HepG2 (cell line): ENCODE results near the gene UST. TPM values are rescaled to one million over a fixed set of nuclear protein-coding genes. Genes with fewer than 3 reads are reported as not detected.

ENCODE experiments used
- ATAC-seq: fragments of 200-7000 bp; cut with Tn5 transposase; 3 replicates; pipeline ENCODE4 v1.9.1; 2020; ENCODE audit warnings: mild to moderate bottlenecking, moderate library complexity
- BruUV-seq: library from RNA; stranded (reverse); fragments of 400-500 nt; replicated peaks from 2 replicates; lab custom pipeline; 2021; lab: Mats Ljungman, UMichigan
- CTCF ChIA-PET: fragments of 300-600 bp; formaldehyde crosslinking; extraction: SDS; loops from one replicate; lab custom pipeline; 2021; ENCODE audit warnings: low total read pairs, inconsistent platforms, low intra/inter-chr PET ratio; lab: Yijun Ruan, JAX
- POLR2A ChIA-PET: fragments of 350-600 bp; sonication (Branson Sonifier 250); formaldehyde crosslinking; loops from one replicate; lab custom pipeline; 2020; ENCODE audit warnings: antibody characterized with exemption, inconsistent platforms; lab: Yijun Ruan, JAX
- DNase-seq: peaks from one replicate; pipeline ENCODE4 v3.0.0-alpha.2; 2015; ENCODE audit warnings: low spot score
- FAIRE-seq: peaks from 3 replicates; lab custom pipeline; 2011; peaks lifted over from hg19 to GRCh38; lab: Jason Lieb, UNC
- H2AFZ ChIP-seq: one replicate; pipeline ENCODE4 v1.6.1; 2011; ENCODE audit warnings: low read length, inconsistent platforms
- H3K27ac ChIP-seq: fragments of 300-600 bp; 3 replicates; pipeline ENCODE4 v1.8.0; 2011; ENCODE audit warnings: mixed run types, mild to moderate bottlenecking, mixed read lengths, low read length, inconsistent platforms; ENCODE audit not compliant: insufficient read depth; ENCODE audit errors: extremely low read length
- H3K27me3 ChIP-seq, 2 experiments: fragments of 200-600 bp in 1 of 2; 2 replicates in 1 of 2; 3 replicates in 1 of 2; pipeline versions ENCODE4 v1.6.0 to v1.8.0; 2011; ENCODE audit warnings: low read length in 2 of 2, mild to moderate bottlenecking in 2 of 2, moderate library complexity in 2 of 2, inconsistent platforms in 1 of 2; ENCODE audit not compliant: insufficient read depth in 2 of 2, control insufficient read depth in 1 of 2
- H3K36me3 ChIP-seq, 2 experiments: fragments of 200-600 bp in 1 of 2; replicated peaks in 1 of 2; 2 replicates in 1 of 2; 3 replicates in 1 of 2; pipeline versions ENCODE4 v1.5.1 to v1.8.0; 2011; ENCODE audit warnings: low read length in 2 of 2, inconsistent platforms in 1 of 2; ENCODE audit not compliant: insufficient read depth in 2 of 2, control insufficient read depth in 1 of 2
- H3K4me1 ChIP-seq: 2 replicates; pipeline ENCODE4 v1.5.1; 2012; ENCODE audit warnings: low read length, inconsistent platforms; ENCODE audit not compliant: insufficient read depth
- H3K4me2 ChIP-seq: 2 replicates; pipeline ENCODE4 v1.6.0; 2011; ENCODE audit warnings: low read depth, low read length, inconsistent platforms
- H3K4me3 ChIP-seq, 3 experiments: fragments of 200-600 bp in 1 of 3; sonication (generic), shearing (Covaris generic) in 1 of 3; replicated peaks in 1 of 3; 2 replicates each; pipeline ENCODE4 v1.5.1; 2011 to 2016; ENCODE audit warnings: low read length in 3 of 3, inconsistent platforms in 2 of 3, low read depth in 2 of 3, mild to moderate bottlenecking in 2 of 3, control low read depth in 1 of 3, mixed read lengths in 1 of 3; ENCODE audit not compliant: insufficient read depth in 1 of 3
- H3K79me2 ChIP-seq: one replicate; pipeline ENCODE4 v1.6.1; 2011; ENCODE audit warnings: low read length, inconsistent platforms; ENCODE audit not compliant: insufficient read depth
- H3K9ac ChIP-seq: 2 replicates; pipeline ENCODE4 v1.6.0; 2011; ENCODE audit warnings: mild to moderate bottlenecking, low read depth, low read length, inconsistent platforms; ENCODE audit not compliant: insufficient read depth
- H3K9me3 ChIP-seq: 2 replicates; pipeline ENCODE4 v1.5.1; 2012; ENCODE audit warnings: mild to moderate bottlenecking, low read length
- H4K20me1 ChIP-seq: 2 replicates; pipeline ENCODE4 v1.6.0; 2011; ENCODE audit warnings: inconsistent platforms, mild to moderate bottlenecking, low read length, moderate library complexity; ENCODE audit not compliant: insufficient read depth
- ARNT ChIP-seq: fragments of 450-650 bp; IDR thresholded peaks from 2 replicates; pipeline ENCODE4 v1.6.1; 2017
- ATF7 ChIP-seq, 2 experiments: fragments of 450-650 bp in 1 of 2; sonication (generic) in 1 of 2; formaldehyde crosslinking in 1 of 2; IDR thresholded peaks; 2 replicates each; pipeline versions ENCODE4 v1.4.0 to v1.6.1; 2016 to 2020; ENCODE audit warnings: antibody characterized with exemption in 1 of 2, mild to moderate bottlenecking in 1 of 2, missing genetic modification reagents in 1 of 2
- ATF7-NPFF ChIP-seq: sonication (generic); formaldehyde crosslinking; IDR thresholded peaks from 2 replicates; pipeline ENCODE4 v1.8.1; 2023; ENCODE audit warnings: mild to moderate bottlenecking, low read depth, missing genetic modification reagents, moderate library complexity
- ATM ChIP-seq: fragments of 450-650 bp; IDR thresholded peaks from 2 replicates; pipeline ENCODE4 v1.7.1; 2017; ENCODE audit warnings: mild to moderate bottlenecking, borderline replicate concordance
- CCDC6 ChIP-seq: sonication (generic); formaldehyde crosslinking; IDR thresholded peaks from 2 replicates; pipeline ENCODE4 v1.8.1; 2022; ENCODE audit warnings: mild to moderate bottlenecking, missing genetic modification reagents, moderate library complexity
- CEBPB ChIP-seq: IDR thresholded peaks from 2 replicates; pipeline ENCODE4 v1.6.1; 2011; ENCODE audit warnings: low read depth, low read length, improper control_type of control experiment, borderline replicate concordance
- CENPBD1 ChIP-seq: sonication (generic); formaldehyde crosslinking; IDR thresholded peaks from 2 replicates; pipeline ENCODE4 v1.8.0; 2022; ENCODE audit warnings: missing genetic modification reagents, low read depth, mild to moderate bottlenecking, borderline replicate concordance
- EZH2 ChIP-seq: conservative IDR thresholded peaks from 2 replicates; pipeline ENCODE4 v1.6.1; 2012; ENCODE audit warnings: mild to moderate bottlenecking, low read depth, low read length, moderate library complexity
- HDAC6 ChIP-seq: fragments of 200-600 bp; sonication (generic); IDR thresholded peaks from 2 replicates; pipeline ENCODE4 v1.7.0; 2017; ENCODE audit warnings: mild to moderate bottlenecking, antibody characterized with exemption, low read length, low read depth
- HMG20A ChIP-seq: IDR thresholded peaks from 2 replicates; pipeline ENCODE4 v1.6.1; 2016; ENCODE audit warnings: borderline replicate concordance
- IKZF4 ChIP-seq: sonication (generic); formaldehyde crosslinking; IDR thresholded peaks from 2 replicates; pipeline ENCODE4 v1.5.1; 2020; ENCODE audit warnings: borderline replicate concordance, mild to moderate bottlenecking, low read depth, missing genetic modification reagents; ENCODE audit errors: not compliant biosample characterization
- MAF1 ChIP-seq: sonication (generic); formaldehyde crosslinking; IDR thresholded peaks from 2 replicates; pipeline ENCODE4 v1.5.0; 2020; ENCODE audit warnings: missing genetic modification reagents, borderline replicate concordance
- MIER2 ChIP-seq: IDR thresholded peaks from 2 replicates; pipeline ENCODE4 v1.6.1; 2016; ENCODE audit warnings: missing biosample characterization, missing genetic modification reagents
- PAF1 ChIP-seq: IDR thresholded peaks from 2 replicates; pipeline ENCODE4 v1.6.1; 2016; ENCODE audit warnings: missing genetic modification reagents, missing compliant biosample characterization
- PCBP2 ChIP-seq: fragments of 200-400 bp; formaldehyde crosslinking; optimal IDR thresholded peaks from 2 replicates; pipeline ENCODE3; 2018; ENCODE audit warnings: low read length, low read depth; ENCODE audit not compliant: poor library complexity, severe bottlenecking
- PHF8 ChIP-seq: sonication (generic); formaldehyde crosslinking; IDR thresholded peaks from 2 replicates; pipeline ENCODE4 v1.5.0; 2020; ENCODE audit warnings: missing genetic modification reagents
- POLR2AphosphoS2 ChIP-seq: IDR thresholded peaks from 2 replicates; pipeline ENCODE4 v1.6.1; 2011; ENCODE audit warnings: low read depth, low read length, improper control_type of control experiment
- RFX1 ChIP-seq: fragments of 450-650 bp; IDR thresholded peaks from 2 replicates; pipeline ENCODE4 v1.6.1; 2017
- TBP ChIP-seq: sonication (generic); formaldehyde crosslinking; IDR thresholded peaks from 2 replicates; pipeline ENCODE4 v1.5.0; 2020; ENCODE audit warnings: missing genetic modification reagents
- TFE3 ChIP-seq: IDR thresholded peaks from 2 replicates; pipeline ENCODE4 v1.6.1; 2016
- ZBTB42 ChIP-seq: sonication (generic); formaldehyde crosslinking; IDR thresholded peaks from 2 replicates; pipeline ENCODE4 v1.5.0; 2020; ENCODE audit warnings: mild to moderate bottlenecking, missing genetic modification reagents
- ZNF615 ChIP-seq: sonication (generic); formaldehyde crosslinking; IDR thresholded peaks from 2 replicates; pipeline ENCODE4 v1.5.0; 2020; ENCODE audit warnings: mild to moderate bottlenecking, missing genetic modification reagents, borderline replicate concordance
- ZNF761 ChIP-seq: sonication (generic); formaldehyde crosslinking; conservative IDR thresholded peaks from 2 replicates; pipeline ENCODE4 v1.4.0; 2020; ENCODE audit warnings: mild to moderate bottlenecking, missing genetic modification reagents
- ZNF788 ChIP-seq: sonication (generic); formaldehyde crosslinking; IDR thresholded peaks from 2 replicates; pipeline ENCODE4 v1.5.0; 2020; ENCODE audit warnings: mild to moderate bottlenecking, missing genetic modification reagents, borderline replicate concordance
- WGBS: methylation state at CpG from one replicate; pipeline ENCODE4 v1.1.6; 2017; ENCODE audit warnings: low lambda C conversion rate; 5-methylcytosine and 5-hydroxymethylcytosine counted together
- in situ Hi-C: cut with HindIII; loops from 2 replicates; pipeline ENCODE4 v1.10.0; 2017; ENCODE audit warnings: low pct_unique_long_range_greater_than_20kb; ENCODE audit not compliant: extremely low pct_ligation_motif_present
- intact Hi-C: fragments of 100-400 bp; cut with micrococcal nuclease; formaldehyde crosslinking; loops from one replicate; pipeline ENCODE4 v1.10.0; 2022; ENCODE audit not compliant: unreplicated experiment
- polyA plus RNA-seq, 8 experiments: library from polyadenylated mRNA; depleted of rRNA in 3 of 8; stranded (reverse) in 7 of 8; unstranded in 1 of 8; fragments of >200 nt; fragmentation: Illumina TruSeq in 4 of 8; extraction: Trizol in 4 of 8; gene quantifications; 2 replicates each; pipeline versions ENCODE4 v1.2.1 to v1.2.3, GENCODE V29; 2011 to 2016; ENCODE audit warnings: low read depth in 4 of 8, missing spikeins in 1 of 8, mixed read lengths in 1 of 8; ENCODE audit not compliant: insufficient read depth in 1 of 8
- total RNA-seq, 5 experiments: library from RNA; depleted of rRNA; stranded (reverse); fragments of >200 nt; fragmentation: Illumina TruSeq; extraction: Trizol; gene quantifications; 2 replicates each; pipeline ENCODE4 v1.2.3, GENCODE V29; 2016; ENCODE audit warnings: low read depth in 1 of 5

UST gene
- total and polyA plus RNA-seq, 2 of the 13 experiments (the other 11 are each of a cell fraction or from before 2014, with no cell fraction given) = 0.27 TPM; not detected in 1

- WGBS = 90% methylated on average over 2 of the region's 4 CpGs
- ATAC-seq = no peak
- in situ Hi-C loops = no loop called here
These were observed 126.3 kb downstream of the UST start for GRCh38 chr6:148873154-148873553.

GRCh38 chr6:148873868-148874267 lies 127.0 kb downstream of the UST start:
- intact Hi-C loops (no loop called here), in situ Hi-C loops (no loop called here)
- Histone ChIP-seq H3K4me3 (no peak overlapping the region), H3K27me3 (no peaks in the 10 kb centered on the region), H3K27ac (no peak overlapping the region), H3K9ac (no peak overlapping the region), H3K79me2 (no peaks in the 10 kb centered on the region), H3K36me3 (no peaks in the 10 kb centered on the region), H4K20me1 (no peaks in the 10 kb centered on the region), H2AFZ (no peak overlapping the region), H3K4me2 (no peak overlapping the region), H3K4me1 (no peaks in the 10 kb centered on the region), H3K9me3 (no peaks in the 10 kb centered on the region)
- WGBS = 16% methylated on average over 5 of the region's 5 CpGs
- DNase-seq (no peak), ATAC-seq (no peak), FAIRE-seq (no peak)
- no TSS peak for BruUV-seq
- ChIA-PET POLR2A (no interaction called here), CTCF (no interaction called here)
- TF ChIP-seq ZNF615 (CRISPR knock-in tag) = no peak
- TF ChIP-seq MAF1 (CRISPR knock-in tag) = no peak
- TF ChIP-seq PCBP2 = no peak
- TF ChIP-seq PAF1 = no peak
- no peak for TF ChIP-seq ZNF761
- no peak for TF ChIP-seq TBP (CRISPR knock-in tag)
- TF ChIP-seq ZBTB42 (CRISPR knock-in tag) = no peak
- TF ChIP-seq EZH2 = no peak
- no peak for TF ChIP-seq ZNF788 (CRISPR knock-in tag)
- TF ChIP-seq CCDC6 (CRISPR knock-in tag) = no peak
- no peak for TF ChIP-seq TFE3 (CRISPR knock-in tag)
- TF ChIP-seq POLR2AphosphoS2 = no peak
- no peak for TF ChIP-seq MIER2 (CRISPR knock-in tag)
- TF ChIP-seq CENPBD1 (CRISPR knock-in tag) = no peak
- TF ChIP-seq ATF7 (IDR thresholded peaks at IDR 0.05) = no peak
- TF ChIP-seq ATF7 (CRISPR knock-in tag; IDR thresholded peaks at IDR 0.05) = no peak
- no peak for TF ChIP-seq ATM
- TF ChIP-seq RFX1 = no peak

More at GRCh38 chr6:148873154-148873553, 126.3 kb downstream of the UST start:
- FAIRE-seq = no peak
- Histone ChIP-seq H3K4me2 (no peak overlapping the region), H3K9me3 (no peaks in the 10 kb centered on the region), H3K4me3 (no peak overlapping the region), H2AFZ (no peak overlapping the region), H4K20me1 (no peaks in the 10 kb centered on the region), H3K27ac (no peak overlapping the region), H3K9ac (no peak overlapping the region), H3K4me1 (no peaks in the 10 kb centered on the region), H3K36me3 (no peaks in the 10 kb centered on the region), H3K79me2 (no peaks in the 10 kb centered on the region), H3K27me3 (no peaks in the 10 kb centered on the region)
- POLR2A ChIA-PET = no interaction called here
- TF ChIP-seq PHF8 (CRISPR knock-in tag) = no peak
- TF ChIP-seq ATF7-NPFF (CRISPR knock-in tag) = no peak
- no peak for TF ChIP-seq ARNT
- no peak for TF ChIP-seq HDAC6
- TF ChIP-seq CEBPB = no peak
- TF ChIP-seq HMG20A (CRISPR knock-in tag) = no peak
- TF ChIP-seq IKZF4 (CRISPR knock-in tag) = no peak
- no peak for DNase-seq
- CTCF ChIA-PET = no interaction called here
- intact Hi-C loops = no loop called here
- no TSS peak for BruUV-seq
